ENCODE results near the gene NOP56. TPM values are rescaled to one million over a fixed set of nuclear protein-coding genes. Genes with fewer than 3 reads are reported as not detected.

The NOP56 gene
- polyA plus RNA-seq, 4 donors = 229 to 245 (median 232) TPM

DNA sequence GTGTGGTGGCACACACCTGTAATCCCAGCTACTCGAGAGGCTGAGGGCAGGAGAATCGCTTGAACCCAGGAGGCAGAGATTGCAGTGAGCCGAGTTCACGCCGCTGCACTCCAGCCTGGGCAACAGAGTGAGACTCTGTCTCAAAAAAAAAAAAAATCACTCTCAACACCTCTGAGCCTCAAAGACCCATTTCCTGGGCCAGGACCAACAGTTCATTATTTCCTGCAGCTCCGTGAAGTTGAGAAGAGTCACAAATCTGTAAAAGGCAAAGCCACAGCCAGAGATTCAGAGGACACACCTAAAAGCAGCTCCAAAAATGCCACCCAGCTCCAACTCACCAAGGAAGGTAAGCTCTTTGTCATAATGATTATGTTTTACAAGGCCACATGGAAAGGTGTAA lies 15.2 kb upstream of the NOP56 start:
- no peak for DNase-seq (ENCODE audit: low read depth in 4 of 4, low spot score in 3 of 4)

DNA sequence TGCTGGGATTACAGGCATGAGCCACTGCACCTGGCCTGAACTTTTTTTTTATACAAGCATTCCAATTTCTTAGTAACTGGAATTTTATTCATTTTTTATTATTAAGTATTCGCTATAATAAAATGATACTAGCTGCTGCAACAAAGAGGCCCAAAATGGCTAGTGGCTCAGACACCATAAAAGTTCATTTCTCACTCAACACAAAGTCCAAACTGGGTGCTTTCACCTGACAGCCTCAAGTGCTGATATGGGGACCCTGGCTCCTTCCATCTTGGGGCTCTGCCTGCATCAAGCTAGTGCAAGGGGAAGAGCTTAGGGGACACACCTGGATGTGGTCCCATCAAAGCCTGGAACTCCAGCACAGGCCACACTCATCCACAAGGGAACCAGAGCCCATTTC lies 12.2 kb upstream of the NOP56 start:
- DNase-seq (ENCODE audit: low read depth in 4 of 4, low spot score in 3 of 4) = no peak

GRCh38 chr20:2640899-2641298 lies 11.5 kb upstream of the NOP56 start:
- no peak for DNase-seq (ENCODE audit: low read depth in 4 of 4, low spot score in 3 of 4)

DNA sequence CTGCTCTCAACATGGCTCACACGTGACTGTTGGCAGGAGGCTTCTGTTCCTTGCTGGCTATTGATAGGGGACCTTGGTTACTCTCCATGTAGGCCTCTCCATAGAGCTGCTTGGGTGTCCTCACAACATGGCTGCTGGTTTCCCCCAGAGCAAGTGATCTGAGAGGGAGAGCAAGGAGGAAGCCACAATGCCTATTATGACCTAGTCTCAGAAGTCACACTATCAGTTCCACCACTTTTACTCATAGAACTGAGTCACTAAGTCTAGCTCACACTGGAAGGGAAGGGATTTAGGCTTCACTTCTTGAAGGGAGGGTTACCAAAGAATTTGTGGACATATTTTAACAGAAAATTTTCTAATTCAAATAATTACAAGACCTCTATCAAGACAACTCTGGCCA lies 8.7 kb upstream of the NOP56 start:
- no peak for DNase-seq (ENCODE audit: low read depth in 4 of 4, low spot score in 3 of 4)

GRCh38 chr20:2652724-2653555 lies 508 bp downstream of the NOP56 start:
- DNase-seq (ENCODE audit: low read depth in 4 of 4, low spot score in 3 of 4) = peak in 1 of 4 donors; percentile 8

- DNase-seq (ENCODE audit: low read depth in 4 of 4, low spot score in 3 of 4) = no peak
Measured at GRCh38 chr20:2653556-2654383, 1.3 kb downstream of the NOP56 start.

GRCh38 chr20:2654384-2654822 lies 2.0 kb downstream of the NOP56 start:
- no peak for DNase-seq (ENCODE audit: low read depth in 4 of 4, low spot score in 3 of 4)

GRCh38 chr20:2654831-2655230 lies 2.4 kb downstream of the NOP56 start:
- DNase-seq (ENCODE audit: low read depth in 4 of 4, low spot score in 3 of 4) = no peak

DNA sequence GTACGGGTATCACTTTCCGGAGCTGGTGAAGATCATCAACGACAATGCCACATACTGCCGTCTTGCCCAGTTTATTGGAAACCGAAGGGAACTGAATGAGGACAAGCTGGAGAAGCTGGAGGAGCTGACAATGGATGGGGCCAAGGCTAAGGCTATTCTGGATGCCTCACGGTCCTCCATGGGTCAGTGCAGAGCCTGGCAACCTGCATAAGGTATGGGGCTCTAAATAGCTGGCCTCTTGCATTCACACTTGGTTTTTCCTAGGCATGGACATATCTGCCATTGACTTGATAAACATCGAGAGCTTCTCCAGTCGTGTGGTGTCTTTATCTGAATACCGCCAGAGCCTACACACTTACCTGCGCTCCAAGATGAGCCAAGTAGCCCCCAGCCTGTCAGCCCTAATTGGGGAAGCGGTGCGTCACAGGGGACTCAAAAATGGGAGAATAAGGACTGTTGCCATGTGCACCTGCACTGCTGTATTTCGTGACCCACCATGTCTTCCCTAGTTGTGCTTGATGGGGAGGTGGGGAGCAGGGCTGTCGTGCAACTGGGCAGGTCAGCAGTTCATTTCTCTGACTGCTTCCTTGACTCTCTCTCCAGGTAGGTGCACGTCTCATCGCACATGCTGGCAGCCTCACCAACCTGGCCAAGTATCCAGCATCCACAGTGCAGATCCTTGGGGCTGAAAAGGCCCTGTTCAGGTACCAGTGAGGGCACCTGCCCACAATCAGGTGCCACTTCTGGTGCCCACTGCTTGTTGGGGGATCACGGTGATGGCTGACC lies 3.1 kb downstream of the NOP56 start:
- DNase-seq (ENCODE audit: low read depth in 4 of 4, low spot score in 3 of 4) = no peak

DNA sequence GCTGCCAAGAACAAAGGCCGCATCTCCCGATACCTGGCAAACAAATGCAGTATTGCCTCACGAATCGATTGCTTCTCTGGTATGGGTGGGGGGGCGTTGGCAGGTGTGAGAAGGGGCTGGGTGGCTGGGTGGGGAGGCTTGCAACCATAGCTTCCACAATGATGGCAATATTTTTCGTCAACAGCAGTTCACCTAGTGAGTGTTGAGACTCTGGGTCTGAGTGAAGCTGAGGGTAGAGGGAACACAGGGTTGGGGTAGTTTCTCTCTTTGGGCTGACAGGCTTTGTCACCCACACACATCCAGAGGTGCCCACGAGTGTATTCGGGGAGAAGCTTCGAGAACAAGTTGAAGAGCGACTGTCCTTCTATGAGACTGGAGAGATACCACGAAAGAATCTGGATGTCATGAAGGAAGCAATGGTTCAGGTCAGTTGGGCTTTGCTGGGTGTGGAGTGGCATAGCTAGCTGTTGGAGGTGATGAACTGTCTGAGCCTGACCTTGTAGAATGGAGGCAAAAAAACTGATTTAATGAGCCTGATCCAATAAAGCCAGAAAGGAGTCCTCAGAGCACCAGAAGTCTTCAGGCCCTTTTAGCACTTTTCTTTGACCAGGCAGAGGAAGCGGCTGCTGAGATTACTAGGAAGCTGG lies 4.2 kb downstream of the NOP56 start:
- no peak for DNase-seq (ENCODE audit: low read depth in 4 of 4, low spot score in 3 of 4)

- no peak for DNase-seq (ENCODE audit: low read depth in 4 of 4, low spot score in 3 of 4)
Measured at GRCh38 chr20:2657241-2657640, 4.8 kb downstream of the NOP56 start.

- DNase-seq (ENCODE audit: low read depth in 4 of 4, low spot score in 3 of 4) = no peak
Measured at GRCh38 chr20:2657674-2658073, 5.2 kb downstream of the NOP56 start.

- no peak for DNase-seq (ENCODE audit: low read depth in 4 of 4, low spot score in 3 of 4)
Measured at GRCh38 chr20:2658414-2659354, 6.3 kb downstream of the NOP56 start.

GRCh38 chr20:2659547-2659946 lies 7.1 kb downstream of the NOP56 start:
- no peak for DNase-seq (ENCODE audit: low read depth in 4 of 4, low spot score in 3 of 4)

DNA sequence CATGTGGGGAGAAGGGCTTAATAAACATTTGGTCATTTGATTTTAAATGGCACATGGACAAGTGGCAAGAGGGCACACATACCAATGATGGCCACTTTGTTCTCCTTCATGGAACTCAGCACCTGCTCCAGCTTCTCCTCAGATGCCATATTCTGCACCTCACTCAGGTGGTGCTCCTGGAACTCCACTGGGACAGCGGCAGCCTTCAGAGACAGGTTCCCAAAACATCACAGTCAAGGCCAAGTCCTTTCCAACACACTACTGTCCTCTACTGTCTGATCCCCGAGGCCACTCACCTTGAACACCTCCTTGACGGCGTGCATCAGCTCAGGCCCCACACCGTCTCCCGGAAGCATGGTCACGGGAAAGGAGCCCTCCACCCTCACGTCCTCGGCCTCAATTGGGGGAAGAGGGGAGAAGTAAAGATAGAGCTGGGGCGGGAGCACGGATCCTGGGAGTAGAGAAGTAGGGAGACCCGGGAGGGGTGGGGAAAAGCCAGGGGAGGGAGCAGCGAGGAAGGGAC lies 11.0 kb downstream of the NOP56 start:
- DNase-seq (ENCODE audit: low read depth in 4 of 4, low spot score in 3 of 4) = no peak

DNA sequence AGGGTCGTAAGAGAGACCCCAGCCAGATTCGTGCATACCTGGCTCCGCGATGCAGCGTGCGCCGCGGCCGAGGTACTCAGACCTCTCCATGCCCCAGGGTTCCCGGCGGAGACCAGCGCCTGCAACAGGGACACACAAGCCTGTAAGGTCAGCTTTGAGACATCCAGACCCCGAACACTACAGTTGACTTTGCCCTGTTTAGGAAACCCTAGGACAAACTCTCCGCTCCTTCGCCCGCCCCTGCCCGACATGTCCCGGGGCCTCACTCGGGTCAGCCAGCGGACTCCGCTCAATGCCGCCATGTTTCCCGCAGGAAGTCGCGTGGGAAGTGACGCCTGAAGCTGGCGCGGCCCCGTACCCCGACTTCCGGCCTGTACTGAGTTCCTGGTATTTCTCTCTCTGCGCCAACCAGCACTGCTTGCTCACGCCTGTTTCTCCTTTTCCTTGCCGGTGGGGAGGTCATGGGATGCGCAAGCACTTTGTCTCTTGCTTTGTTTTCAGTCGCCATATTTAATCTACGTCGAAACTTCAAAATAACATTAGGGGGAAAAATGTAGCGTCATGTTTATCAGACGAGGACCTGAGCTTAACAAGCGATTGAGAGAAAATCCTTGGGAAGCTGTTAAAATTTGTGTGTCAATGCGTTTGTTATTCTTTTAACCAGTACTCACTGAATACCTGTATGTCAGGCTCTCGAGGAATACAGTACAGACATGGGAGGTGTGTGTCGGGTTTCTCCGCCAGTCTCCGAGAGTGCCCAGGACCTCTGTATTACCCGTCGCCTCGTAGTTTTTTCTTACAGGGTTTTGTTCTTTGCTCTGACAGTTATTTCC lies 11.7 kb downstream of the NOP56 start, which contains the start of gene IDH3B:
Gene IDH3B, minus strand, starts transcription at position 330 of the 833 bp plus-strand sequence. Its CDS starts 28 bp downstream, at position 302.
- DNase-seq (ENCODE audit: low read depth in 4 of 4, low spot score in 3 of 4) = peak in 3 of 4 donors; percentile 85 to 87 (median 86)

GRCh38 chr20:2671977-2672376 lies 19.5 kb downstream of the NOP56 start:
- DNase-seq (ENCODE audit: low read depth in 4 of 4, low spot score in 3 of 4) = no peak

DNA sequence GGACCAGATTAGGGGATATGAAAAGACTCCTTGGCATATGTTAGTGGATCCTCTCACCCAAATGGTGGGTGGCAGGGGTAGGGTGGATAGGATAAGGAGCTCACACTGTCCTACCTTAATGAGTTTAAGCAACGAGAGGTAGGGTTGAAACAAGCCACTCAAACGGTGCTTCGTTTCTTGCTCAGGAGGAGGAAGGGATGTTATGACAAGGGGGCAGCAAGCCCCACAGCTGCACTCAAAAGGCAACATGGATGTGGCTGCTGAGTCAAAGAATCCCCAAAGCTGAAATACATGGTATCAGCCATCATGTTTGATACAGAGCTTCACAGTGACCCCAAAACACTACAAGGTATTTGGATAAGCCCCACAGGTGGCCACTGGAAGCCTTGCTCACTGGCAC lies 20.0 kb downstream of the NOP56 start:
- DNase-seq (ENCODE audit: low read depth in 4 of 4, low spot score in 3 of 4) = no peak
